PC-3 (cell line): ENCODE results near the gene METAP1D.

Experiments used
- EZH2 ChIP-seq: fragments of 300-600 bp; sonication (generic); IDR thresholded peaks from one replicate; pipeline ENCODE4 v1.6.1; 2017; ENCODE audit warnings: antibody characterized with exemption, mild to moderate bottlenecking, low read length; ENCODE audit not compliant: unreplicated experiment
- TF ChIP-seq, protein P1 (sequence below): fragments of 300-600 bp; sonication (generic); conservative IDR thresholded peaks from 2 replicates; pipeline ENCODE4 v1.5.1; 2017; ENCODE audit warnings: antibody characterized with exemption, low read depth, mild to moderate bottlenecking, low read length

DNA sequence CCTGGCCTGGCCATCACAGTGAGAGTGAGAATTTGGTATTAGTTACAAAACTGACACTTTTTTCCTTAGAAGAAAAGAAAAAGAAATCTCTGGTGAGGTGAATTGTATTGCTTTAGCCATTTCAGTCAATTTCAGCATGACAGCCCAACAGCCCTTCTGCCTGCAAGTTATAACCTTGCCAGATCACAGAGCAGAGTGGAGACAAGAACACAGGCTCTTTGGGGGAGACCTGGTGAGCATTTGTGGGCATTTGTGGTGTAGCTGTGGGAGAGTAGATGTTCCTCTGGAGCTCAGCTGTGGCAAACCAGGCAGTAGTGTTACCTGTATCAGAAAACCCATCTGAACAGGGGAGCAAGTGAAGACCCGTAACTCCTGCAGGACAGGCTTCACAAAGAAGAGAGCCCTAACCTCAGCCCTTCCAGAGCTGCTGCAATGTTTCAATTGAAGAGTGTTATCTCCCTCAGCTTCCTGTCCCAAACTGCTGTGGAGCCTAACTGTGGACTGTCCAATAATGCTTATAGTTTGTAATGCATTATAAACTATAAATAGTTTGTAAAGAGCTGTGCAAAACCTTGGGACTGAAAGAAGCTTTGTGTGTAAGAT, 62.8 kb downstream of the METAP1D start:
- TF ChIP-seq, protein P1, sequence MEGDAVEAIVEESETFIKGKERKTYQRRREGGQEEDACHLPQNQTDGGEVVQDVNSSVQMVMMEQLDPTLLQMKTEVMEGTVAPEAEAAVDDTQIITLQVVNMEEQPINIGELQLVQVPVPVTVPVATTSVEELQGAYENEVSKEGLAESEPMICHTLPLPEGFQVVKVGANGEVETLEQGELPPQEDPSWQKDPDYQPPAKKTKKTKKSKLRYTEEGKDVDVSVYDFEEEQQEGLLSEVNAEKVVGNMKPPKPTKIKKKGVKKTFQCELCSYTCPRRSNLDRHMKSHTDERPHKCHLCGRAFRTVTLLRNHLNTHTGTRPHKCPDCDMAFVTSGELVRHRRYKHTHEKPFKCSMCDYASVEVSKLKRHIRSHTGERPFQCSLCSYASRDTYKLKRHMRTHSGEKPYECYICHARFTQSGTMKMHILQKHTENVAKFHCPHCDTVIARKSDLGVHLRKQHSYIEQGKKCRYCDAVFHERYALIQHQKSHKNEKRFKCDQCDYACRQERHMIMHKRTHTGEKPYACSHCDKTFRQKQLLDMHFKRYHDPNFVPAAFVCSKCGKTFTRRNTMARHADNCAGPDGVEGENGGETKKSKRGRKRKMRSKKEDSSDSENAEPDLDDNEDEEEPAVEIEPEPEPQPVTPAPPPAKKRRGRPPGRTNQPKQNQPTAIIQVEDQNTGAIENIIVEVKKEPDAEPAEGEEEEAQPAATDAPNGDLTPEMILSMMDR = no peak
- TF ChIP-seq EZH2 = no peak
